ENCODE results near the gene HDHD2. TPM values are rescaled to one million over a fixed set of nuclear protein-coding genes. Genes with fewer than 3 reads are reported as not detected.
"Not testable (repeated sequence)": the region's sequence is repeated elsewhere in the genome, so short reads cannot be mapped to it uniquely, and the experiment has no call there.

Gene HDHD2, protein sequence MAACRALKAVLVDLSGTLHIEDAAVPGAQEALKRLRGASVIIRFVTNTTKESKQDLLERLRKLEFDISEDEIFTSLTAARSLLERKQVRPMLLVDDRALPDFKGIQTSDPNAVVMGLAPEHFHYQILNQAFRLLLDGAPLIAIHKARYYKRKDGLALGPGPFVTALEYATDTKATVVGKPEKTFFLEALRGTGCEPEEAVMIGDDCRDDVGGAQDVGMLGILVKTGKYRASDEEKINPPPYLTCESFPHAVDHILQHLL
- total RNA-seq = 42.8 and 45.6 TPM in 2 replicates

DNA sequence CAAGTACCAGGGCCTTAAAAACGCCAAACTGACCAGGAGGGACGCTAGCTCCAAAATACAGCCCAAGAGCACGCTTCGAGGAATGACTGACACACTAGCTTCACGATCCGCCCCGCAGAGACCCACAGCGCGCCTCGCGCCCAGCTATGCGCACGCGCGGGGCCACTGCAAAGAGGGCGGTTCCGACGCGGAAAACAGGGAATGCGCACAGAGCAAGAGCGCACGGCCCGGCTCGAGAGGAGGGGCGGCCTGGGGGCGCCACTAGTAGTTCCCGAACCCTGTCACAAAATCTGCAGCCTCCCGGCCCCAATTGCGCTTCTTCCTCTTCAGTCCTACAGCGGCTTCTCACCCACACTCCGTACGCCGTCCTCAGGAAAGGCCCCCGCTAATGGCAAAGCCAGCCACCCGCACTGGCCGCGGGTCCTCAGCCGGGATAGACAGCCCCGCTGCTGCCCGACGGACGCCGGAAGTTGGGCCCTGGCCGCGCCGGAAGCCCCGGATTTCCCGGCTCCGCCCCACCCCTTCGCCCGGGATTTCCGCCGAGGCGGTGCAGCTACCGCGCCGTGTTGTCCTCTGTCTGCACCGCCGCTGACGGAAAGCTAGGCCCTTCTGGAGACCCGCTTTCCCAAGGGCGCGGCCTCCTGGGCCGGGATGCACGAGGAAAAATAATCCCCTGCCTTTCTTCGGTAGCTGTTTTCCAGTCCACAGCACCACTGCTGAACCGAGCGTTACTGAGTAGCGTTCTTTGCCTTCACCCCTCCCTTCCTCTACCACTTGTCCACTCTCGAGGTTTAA, at the start of gene HDHD2:
HDHD2 (minus strand) TSS at position 472 of the 795 bp plus-strand sequence. CDS start 14,061 bp downstream, outside the sequence.
- intact Hi-C loops (cut with micrococcal nuclease) = loop anchor here (1.0 to 2.0 kb wide), 6 partner anchors 26 to 1046 kb away; partner anchors contain the start of genes HAUS1, IER3IP1, KATNAL2 and PIAS2

DNA sequence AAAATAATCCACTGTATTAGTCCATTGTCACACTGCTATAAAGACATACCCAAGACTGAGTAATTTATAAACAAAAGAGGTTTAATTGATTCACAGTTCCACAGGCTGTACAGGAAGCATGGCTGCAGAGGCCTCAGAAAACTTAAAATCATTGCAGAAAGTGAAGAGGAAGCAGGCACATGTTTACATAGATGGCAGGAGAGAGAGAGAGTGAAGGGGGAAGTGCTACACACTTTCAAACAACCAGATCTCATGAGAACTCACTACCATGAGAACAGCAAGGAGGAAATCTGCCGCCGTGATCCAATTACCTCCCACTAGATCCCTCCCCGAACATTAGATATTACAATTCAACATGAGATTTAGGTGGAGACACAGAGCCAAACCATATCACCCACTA, 45.7 kb upstream of the HDHD2 start:
- intact Hi-C loops (cut with micrococcal nuclease) = not testable (repeated sequence)

- intact Hi-C loops (cut with micrococcal nuclease) = no loop called here
Measured at GRCh38 chr18:47191961-47192360, 41.7 kb upstream of the HDHD2 start.

- intact Hi-C loops (cut with micrococcal nuclease) = no loop called here
Measured at GRCh38 chr18:47187721-47188120, 37.4 kb upstream of the HDHD2 start.

DNA sequence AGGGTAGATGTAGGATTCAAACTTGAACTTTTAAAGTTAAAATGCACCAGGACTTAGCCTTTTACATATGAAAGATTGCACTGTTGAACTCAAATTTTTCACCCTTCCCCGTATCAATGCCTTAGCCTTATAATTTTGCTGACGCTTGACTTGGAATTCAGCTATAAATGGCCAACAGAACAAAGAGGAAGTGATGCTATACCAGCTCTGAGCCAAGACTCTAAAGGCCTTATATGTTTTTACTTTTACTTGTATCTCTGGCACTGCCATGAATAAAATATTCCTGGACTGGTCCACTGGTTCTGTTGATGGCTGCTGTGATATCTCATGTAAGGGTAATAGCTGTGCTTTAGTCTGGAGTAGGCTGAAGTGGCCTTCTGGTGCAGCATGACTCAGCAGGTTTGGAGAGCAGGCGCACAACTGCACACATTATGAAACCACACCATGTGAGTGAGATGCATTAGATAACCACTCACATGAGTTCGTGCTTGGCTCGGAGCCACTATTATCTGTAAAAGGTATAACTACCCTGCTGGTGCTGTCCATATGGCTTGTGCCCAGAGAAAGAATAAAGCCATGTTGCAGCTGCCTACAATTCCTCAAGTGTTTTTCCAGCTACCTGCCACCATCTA, 34.2 kb upstream of the HDHD2 start:
- intact Hi-C loops (cut with micrococcal nuclease) = no loop called here

DNA sequence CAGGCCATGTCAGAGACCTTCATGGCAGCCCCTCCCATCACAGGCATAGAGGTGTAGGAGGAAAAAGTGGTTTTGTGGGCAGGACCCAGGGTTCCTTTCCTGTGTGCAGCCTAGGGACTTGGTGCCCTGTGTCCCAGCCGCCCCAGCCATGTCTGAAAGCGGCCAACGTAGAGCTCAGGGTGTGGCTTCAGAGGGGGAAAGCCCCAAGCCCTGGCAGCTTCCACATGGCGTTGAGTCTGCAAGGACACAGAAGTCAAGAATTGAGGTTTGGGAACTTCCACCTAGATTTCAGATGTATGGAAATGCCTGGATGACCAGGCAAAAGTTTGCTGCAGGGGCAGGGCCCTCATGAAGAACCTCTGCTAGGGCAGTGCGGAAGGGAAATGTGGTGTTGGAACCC, 31.9 kb upstream of the HDHD2 start:
- intact Hi-C loops (cut with micrococcal nuclease) = not testable (repeated sequence)

DNA sequence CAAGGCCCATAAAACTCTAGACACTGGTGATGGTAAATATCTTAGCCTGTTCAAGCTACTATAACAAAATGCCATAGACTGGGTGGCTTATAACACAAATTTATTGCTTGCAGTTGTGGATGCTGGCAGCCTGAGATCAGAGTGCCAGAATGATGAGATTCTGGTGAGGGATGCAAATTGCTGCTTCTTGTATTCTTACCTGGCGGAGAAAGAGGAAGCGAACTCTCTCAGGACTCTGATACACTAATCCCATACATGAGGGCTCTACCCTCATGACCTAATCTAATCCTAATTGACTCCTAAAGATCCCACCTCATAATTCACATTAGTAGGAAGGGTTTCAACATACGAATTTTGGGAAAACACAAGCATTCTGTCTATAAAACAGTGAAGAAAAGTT, 30.5 kb upstream of the HDHD2 start:
- intact Hi-C loops (cut with micrococcal nuclease) = no loop called here

DNA sequence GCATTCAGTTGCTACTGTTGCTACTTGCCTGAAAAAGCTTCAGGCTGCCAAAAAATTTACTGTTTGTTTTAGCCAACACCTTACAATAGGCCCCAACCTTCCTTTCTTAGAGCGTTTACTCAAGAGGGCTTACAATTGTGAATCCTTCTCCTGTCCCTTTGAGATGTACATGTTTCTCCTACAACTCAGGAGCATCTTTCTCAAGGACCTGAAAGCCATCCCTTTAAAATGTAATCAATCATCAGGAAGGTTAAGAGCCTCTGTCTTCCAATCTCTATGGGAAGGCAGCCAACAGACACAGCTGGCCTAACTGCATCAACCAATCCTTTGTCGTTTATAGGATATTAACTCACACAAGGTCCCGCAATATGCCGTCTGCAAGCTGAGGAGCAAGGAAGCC, 29.2 kb upstream of the HDHD2 start:
- intact Hi-C loops (cut with micrococcal nuclease) = loop anchor here (10.0 kb wide), 1 partner anchor 1355 kb away; the partner anchor contains the start of gene CTIF

GRCh38 chr18:47175898-47176575, 25.7 kb upstream of the HDHD2 start, which contains the start of gene IER3IP1:
IER3IP1 (minus strand) TSS chr18:47176364; CDS start chr18:47176277, 87 bp downstream.
- intact Hi-C loops (cut with micrococcal nuclease) = loop anchor here (1.0 to 10.0 kb wide), 5 partner anchors 26 to 1359 kb away; partner anchors contain the start of genes CTIF, HDHD2, KATNAL2 and PIAS2

DNA sequence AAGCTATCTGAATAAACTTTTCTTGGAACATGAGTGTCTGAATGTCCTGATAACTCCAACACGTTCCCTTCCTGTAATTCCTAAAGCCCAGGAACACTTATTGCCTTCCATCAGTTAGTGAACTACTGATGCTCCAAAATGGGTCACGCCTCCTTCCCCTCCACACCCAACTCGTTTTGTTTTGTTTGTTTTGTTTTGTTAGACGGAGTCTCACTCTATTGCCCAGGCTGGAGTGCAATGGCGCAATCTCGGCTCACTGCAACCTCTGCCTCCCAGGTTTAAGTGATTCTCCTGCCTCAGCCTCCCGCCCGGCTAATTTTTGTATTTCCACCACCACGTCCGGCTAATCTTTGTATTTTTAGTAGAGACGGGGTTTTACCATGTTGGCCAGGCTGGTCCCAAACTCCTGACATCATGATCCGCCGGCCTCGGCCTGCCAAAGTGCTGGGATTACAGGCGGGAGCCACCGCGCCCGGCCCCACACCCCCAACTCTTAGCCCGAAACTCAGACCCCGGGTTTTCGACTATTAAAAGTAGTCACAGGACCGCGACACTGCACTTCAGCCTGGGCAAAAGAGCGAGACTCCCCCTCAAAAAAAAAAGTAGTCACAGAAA, 25.1 kb upstream of the HDHD2 start:
- intact Hi-C loops (cut with micrococcal nuclease) = loop anchor here (10.0 kb wide), 1 partner anchor 1359 kb away; the partner anchor contains the start of gene CTIF

DNA sequence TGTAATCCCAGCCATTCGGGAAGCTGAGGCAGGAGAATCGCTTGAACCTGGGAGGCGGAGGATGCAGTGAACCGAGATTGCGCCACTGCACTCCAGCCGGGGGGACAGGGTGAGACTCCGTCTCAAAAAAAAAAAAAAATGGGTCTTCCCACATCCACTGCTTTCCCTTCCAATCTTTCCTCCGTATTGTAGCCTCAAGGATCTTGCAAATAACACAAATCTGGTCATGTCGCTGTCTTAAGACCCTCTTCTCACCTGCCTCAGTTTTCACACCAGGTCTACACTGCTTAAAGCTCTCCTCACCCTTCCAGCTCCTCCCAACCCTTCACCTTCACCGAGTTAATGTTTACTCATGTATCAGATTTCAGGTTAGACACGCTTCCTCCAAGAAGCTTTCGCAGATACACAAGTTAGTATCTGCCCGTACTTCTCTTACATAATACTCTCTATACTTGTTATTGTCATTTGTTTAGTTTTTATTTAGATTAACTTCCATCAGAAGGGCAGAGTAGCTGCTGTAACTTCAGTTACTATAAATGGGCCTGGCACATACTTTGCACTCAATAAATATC, 24.3 kb upstream of the HDHD2 start:
- intact Hi-C loops (cut with micrococcal nuclease) = loop anchor here (10.0 kb wide), 1 partner anchor 1360 kb away; the partner anchor contains the start of gene CTIF

- intact Hi-C loops (cut with micrococcal nuclease) = loop anchor here (10.0 kb wide), 1 partner anchor 1362 kb away; the partner anchor contains the start of gene CTIF
Measured at GRCh38 chr18:47172476-47172875, 22.2 kb upstream of the HDHD2 start.

DNA sequence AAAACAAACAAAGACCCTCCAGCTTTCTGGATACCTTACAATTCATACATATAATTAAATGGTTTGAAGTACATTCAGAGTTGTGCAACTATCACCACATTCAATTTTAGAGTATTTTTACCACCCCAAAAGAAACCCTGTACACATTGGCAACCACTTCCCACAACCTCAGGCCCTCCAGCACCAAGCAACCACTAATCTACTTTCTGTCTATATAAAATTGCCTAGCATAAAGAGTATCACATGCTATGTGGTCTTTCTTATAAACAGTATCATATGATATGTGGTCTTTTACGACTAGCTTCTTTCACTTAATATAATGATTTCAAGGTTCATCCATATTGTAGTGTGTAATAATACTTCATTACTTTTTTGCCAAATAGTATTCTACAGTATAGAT, 18.6 kb upstream of the HDHD2 start:
- intact Hi-C loops (cut with micrococcal nuclease) = no loop called here

DNA sequence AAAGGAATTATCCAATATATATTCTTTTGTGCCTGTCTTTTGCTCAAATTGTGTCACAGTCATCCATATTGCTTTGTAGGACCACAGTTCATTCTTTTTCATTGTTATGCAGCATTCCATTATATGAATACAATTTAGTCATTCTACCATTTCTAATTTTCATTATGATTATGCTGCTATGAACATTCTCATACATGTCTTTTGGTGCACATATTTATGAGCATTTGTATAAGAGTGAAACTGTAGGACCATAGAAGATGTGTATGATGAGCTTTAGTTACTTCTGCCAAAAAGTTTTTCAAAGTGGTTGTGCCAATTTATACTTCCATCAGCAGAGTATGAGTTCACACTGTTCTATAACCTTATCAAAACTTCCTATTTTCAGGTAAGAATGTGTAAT, 18.2 kb upstream of the HDHD2 start:
- intact Hi-C loops (cut with micrococcal nuclease) = no loop called here

DNA sequence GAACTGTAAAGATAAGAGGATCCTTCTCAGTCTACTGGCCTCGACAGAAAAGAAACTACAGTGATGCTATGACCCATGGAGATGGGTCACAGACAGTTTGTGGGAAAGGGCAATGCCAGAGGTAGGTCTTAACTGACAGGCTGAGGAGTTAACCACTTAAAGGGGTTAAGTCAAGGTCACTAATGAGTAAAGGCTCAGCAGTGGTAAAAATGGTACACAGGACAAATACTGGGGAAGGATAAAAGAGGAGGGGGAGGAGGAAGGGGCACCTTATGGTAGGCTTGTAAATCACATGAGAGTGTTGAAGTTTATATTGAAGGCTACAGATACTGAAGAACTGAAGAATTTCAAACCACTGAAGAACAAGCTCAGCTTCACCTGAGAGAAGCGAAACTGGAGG, 16.0 kb upstream of the HDHD2 start:
- intact Hi-C loops (cut with micrococcal nuclease) = no loop called here

GRCh38 chr18:47163241-47163640, 12.9 kb upstream of the HDHD2 start:
- intact Hi-C loops (cut with micrococcal nuclease) = no loop called here

DNA sequence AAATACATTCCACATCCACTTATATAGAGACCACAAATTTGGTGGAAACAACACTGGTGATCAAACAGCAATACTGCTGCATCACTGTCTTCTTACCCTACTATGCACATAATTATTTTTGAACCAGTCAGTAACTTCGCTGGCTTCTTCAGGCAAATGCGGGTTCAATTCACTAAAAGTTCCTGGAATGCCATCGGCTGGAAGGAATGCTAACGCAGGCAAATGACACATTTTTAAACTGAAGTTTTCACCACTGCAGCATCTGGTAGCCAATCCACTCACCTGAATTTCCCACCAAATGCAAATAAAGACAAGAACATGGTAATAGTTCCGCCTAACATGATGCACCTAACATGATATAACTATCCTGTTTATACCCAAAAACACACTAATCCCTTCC, 10.0 kb upstream of the HDHD2 start:
- intact Hi-C loops (cut with micrococcal nuclease) = no loop called here

GRCh38 chr18:47158404-47158803, 8.1 kb upstream of the HDHD2 start:
- intact Hi-C loops (cut with micrococcal nuclease) = not testable (repeated sequence)

DNA sequence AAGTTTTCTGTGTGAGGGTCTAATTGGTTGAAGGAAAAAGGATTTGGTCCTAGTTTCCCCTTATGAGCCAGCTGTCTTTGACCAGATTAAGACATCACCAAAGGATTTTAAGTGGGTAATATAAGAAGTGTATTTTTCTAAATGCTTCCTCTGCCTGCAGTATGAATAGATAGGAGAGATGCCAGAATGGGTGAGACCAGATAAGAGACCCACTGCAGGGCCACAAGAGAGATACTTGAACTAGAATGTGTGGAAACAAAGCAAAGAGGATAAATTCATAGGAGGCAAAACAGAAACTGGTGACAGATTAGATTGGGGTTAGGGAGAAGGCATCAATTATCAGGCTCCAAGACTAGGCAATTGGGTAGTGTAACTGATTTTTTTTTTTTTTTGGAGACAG, 1.1 kb upstream of the HDHD2 start:
- intact Hi-C loops (cut with micrococcal nuclease) = loop anchor here (2.0 kb wide), 2 partner anchors 31 to 779 kb away; partner anchors contain the start of gene SMAD2

DNA sequence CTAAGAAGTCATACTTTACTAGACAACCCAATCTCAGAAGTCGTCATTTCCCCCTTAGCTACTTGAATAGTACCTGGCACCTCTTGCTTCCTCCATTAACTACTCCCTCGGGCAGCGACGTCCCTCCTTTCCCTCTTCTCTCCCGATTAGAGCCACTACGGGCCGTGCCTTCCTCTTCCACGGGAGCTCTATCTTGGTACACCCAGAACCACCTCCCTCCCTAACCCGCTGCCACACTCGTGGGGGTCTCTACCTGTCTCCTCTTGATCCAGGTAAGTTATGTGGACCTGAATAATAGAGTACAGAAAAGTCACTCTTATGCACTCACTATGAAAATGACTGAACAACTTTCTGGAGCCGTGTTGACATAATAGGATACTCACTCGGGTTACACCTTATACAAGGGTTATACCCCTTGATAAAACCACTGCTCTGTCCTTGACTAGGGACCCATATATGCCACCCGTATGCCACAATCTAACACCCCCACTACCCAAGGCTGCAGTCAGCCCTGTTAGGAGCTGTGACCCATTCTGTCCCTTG, 595 bp upstream of the HDHD2 start:
- intact Hi-C loops (cut with micrococcal nuclease) = loop anchor here (1.0 to 2.0 kb wide), 6 partner anchors 25 to 1047 kb away; partner anchors contain the start of genes HAUS1, IER3IP1, KATNAL2 and PIAS2
